ENCODE results near the gene GPSM1.

The GPSM1 gene

GRCh38 chr9:136300866-136301265 lies 26.5 kb upstream of the GPSM1 start:
- no peaks in the 10 kb centered on the region for H3K27me3 ChIP-seq (ENCODE audit: insufficient read depth, low read length)

GRCh38 chr9:136302527-136302926 lies 24.8 kb upstream of the GPSM1 start:
- no peak overlapping the region for H3K4me3 ChIP-seq (ENCODE audit: low read length)

More at GRCh38 chr9:136300866-136301265, 26.5 kb upstream of the GPSM1 start:
- Histone ChIP-seq H3K9me3 (ENCODE audit: insufficient read depth, low read depth, low read length) (no peaks in the 10 kb centered on the region), H3K4me1 (ENCODE audit: insufficient read depth, low read length) (no peaks in the 10 kb centered on the region), H3K27ac (ENCODE audit: low read length) (no peak overlapping the region), H3K36me3 (ENCODE audit: insufficient read depth, low read depth, low read length) (no peaks in the 10 kb centered on the region), H3K9ac (ENCODE audit: low read depth, low read length) (no peak overlapping the region), H3K4me3 (ENCODE audit: low read length) (no peak overlapping the region)

GRCh38 chr9:136303066-136303824 lies 24.1 kb upstream of the GPSM1 start:
- no peaks in the 10 kb centered on the region for H3K36me3 ChIP-seq (ENCODE audit: insufficient read depth, low read depth, low read length)
- H3K27ac ChIP-seq (ENCODE audit: low read length), result no peak overlapping the region
- H3K4me1 ChIP-seq (ENCODE audit: insufficient read depth, low read length), result no peaks in the 10 kb centered on the region
- H3K9ac ChIP-seq (ENCODE audit: low read depth, low read length), result no peak overlapping the region
- no peaks in the 10 kb centered on the region for H3K27me3 ChIP-seq (ENCODE audit: insufficient read depth, low read length)
- H3K9me3 ChIP-seq (ENCODE audit: insufficient read depth, low read depth, low read length), result no peaks in the 10 kb centered on the region
- no peak overlapping the region for H3K4me3 ChIP-seq (ENCODE audit: low read length)

More at GRCh38 chr9:136302527-136302926, 24.8 kb upstream of the GPSM1 start:
- Histone ChIP-seq H3K4me1 (ENCODE audit: insufficient read depth, low read length) (no peaks in the 10 kb centered on the region), H3K27ac (ENCODE audit: low read length) (no peak overlapping the region), H3K36me3 (ENCODE audit: insufficient read depth, low read depth, low read length) (no peaks in the 10 kb centered on the region), H3K9ac (ENCODE audit: low read depth, low read length) (no peak overlapping the region), H3K9me3 (ENCODE audit: insufficient read depth, low read depth, low read length) (no peaks in the 10 kb centered on the region), H3K27me3 (ENCODE audit: insufficient read depth, low read length) (no peaks in the 10 kb centered on the region)

- no peaks in the 10 kb centered on the region for H3K27me3 ChIP-seq (ENCODE audit: insufficient read depth, low read length)
- no peak within 1 kb of the TSS for H3K9ac ChIP-seq (ENCODE audit: low read depth, low read length)
These were observed 23.4 kb upstream of the GPSM1 start, which contains the start of gene CCDC187 for GRCh38 chr9:136303825-136304416. CCDC187 (minus strand) TSS chr9:136304094; CDS start chr9:136303830, 264 bp downstream.

GRCh38 chr9:136304456-136304855 lies 22.9 kb upstream of the GPSM1 start:
- Histone ChIP-seq H3K4me1 (ENCODE audit: insufficient read depth, low read length) (no peaks in the 10 kb centered on the region), H3K36me3 (ENCODE audit: insufficient read depth, low read depth, low read length) (no peaks in the 10 kb centered on the region), H3K9me3 (ENCODE audit: insufficient read depth, low read depth, low read length) (no peaks in the 10 kb centered on the region), H3K27ac (ENCODE audit: low read length) (no peak overlapping the region), H3K27me3 (ENCODE audit: insufficient read depth, low read length) (no peaks in the 10 kb centered on the region), H3K9ac (ENCODE audit: low read depth, low read length) (no peak overlapping the region), H3K4me3 (ENCODE audit: low read length) (no peak overlapping the region)

More at GRCh38 chr9:136303825-136304416, 23.4 kb upstream of the GPSM1 start, which contains the start of gene CCDC187:
- Histone ChIP-seq H3K27ac (ENCODE audit: low read length) (no peak within 1 kb of the TSS), H3K4me1 (ENCODE audit: insufficient read depth, low read length) (no peaks in the 10 kb centered on the region), H3K4me3 (ENCODE audit: low read length) (no peak within 1 kb of the TSS), H3K9me3 (ENCODE audit: insufficient read depth, low read depth, low read length) (no peaks in the 10 kb centered on the region), H3K36me3 (ENCODE audit: insufficient read depth, low read depth, low read length) (no peaks in the 10 kb centered on the region)

- Histone ChIP-seq H3K9me3 (ENCODE audit: insufficient read depth, low read depth, low read length) (no peaks in the 10 kb centered on the region), H3K27ac (ENCODE audit: low read length) (no peak overlapping the region), H3K36me3 (ENCODE audit: insufficient read depth, low read depth, low read length) (no peaks in the 10 kb centered on the region), H3K9ac (ENCODE audit: low read depth, low read length) (no peak overlapping the region), H3K4me1 (ENCODE audit: insufficient read depth, low read length) (no peaks in the 10 kb centered on the region), H3K27me3 (ENCODE audit: insufficient read depth, low read length) (no peaks in the 10 kb centered on the region), H3K4me3 (ENCODE audit: low read length) (no peak overlapping the region)
These were observed 22.4 kb upstream of the GPSM1 start for GRCh38 chr9:136304981-136305380.

GRCh38 chr9:136305804-136306203 lies 21.5 kb upstream of the GPSM1 start:
- Histone ChIP-seq H3K27ac (ENCODE audit: low read length) (no peak overlapping the region), H3K4me3 (ENCODE audit: low read length) (no peak overlapping the region), H3K9ac (ENCODE audit: low read depth, low read length) (no peak overlapping the region), H3K4me1 (ENCODE audit: insufficient read depth, low read length) (no peaks in the 10 kb centered on the region), H3K27me3 (ENCODE audit: insufficient read depth, low read length) (no peaks in the 10 kb centered on the region), H3K36me3 (ENCODE audit: insufficient read depth, low read depth, low read length) (no peaks in the 10 kb centered on the region), H3K9me3 (ENCODE audit: insufficient read depth, low read depth, low read length) (no peaks in the 10 kb centered on the region)

GRCh38 chr9:136306211-136307208 lies 20.8 kb upstream of the GPSM1 start:
- no peaks in the 10 kb centered on the region for H3K27me3 ChIP-seq (ENCODE audit: insufficient read depth, low read length)
- H3K4me1 ChIP-seq (ENCODE audit: insufficient read depth, low read length), result no peaks in the 10 kb centered on the region
- no peaks in the 10 kb centered on the region for H3K9me3 ChIP-seq (ENCODE audit: insufficient read depth, low read depth, low read length)
- no peak overlapping the region for H3K9ac ChIP-seq (ENCODE audit: low read depth, low read length)
- H3K4me3 ChIP-seq (ENCODE audit: low read length), result no peak overlapping the region
- no peaks in the 10 kb centered on the region for H3K36me3 ChIP-seq (ENCODE audit: insufficient read depth, low read depth, low read length)
- no peak overlapping the region for H3K27ac ChIP-seq (ENCODE audit: low read length)

GRCh38 chr9:136307215-136307750 lies 20.1 kb upstream of the GPSM1 start:
- no peak overlapping the region for H3K4me3 ChIP-seq (ENCODE audit: low read length)
- H3K27ac ChIP-seq (ENCODE audit: low read length), result no peak overlapping the region
- H3K9me3 ChIP-seq (ENCODE audit: insufficient read depth, low read depth, low read length), result no peaks in the 10 kb centered on the region
- H3K4me1 ChIP-seq (ENCODE audit: insufficient read depth, low read length), result no peaks in the 10 kb centered on the region
- no peaks in the 10 kb centered on the region for H3K36me3 ChIP-seq (ENCODE audit: insufficient read depth, low read depth, low read length)
- no peak overlapping the region for H3K9ac ChIP-seq (ENCODE audit: low read depth, low read length)
- H3K27me3 ChIP-seq (ENCODE audit: insufficient read depth, low read length), result no peaks in the 10 kb centered on the region

- Histone ChIP-seq H3K36me3 (ENCODE audit: insufficient read depth, low read depth, low read length) (no peaks in the 10 kb centered on the region), H3K4me3 (ENCODE audit: low read length) (no peak overlapping the region), H3K27ac (ENCODE audit: low read length) (no peak overlapping the region), H3K9me3 (ENCODE audit: insufficient read depth, low read depth, low read length) (no peaks in the 10 kb centered on the region), H3K4me1 (ENCODE audit: insufficient read depth, low read length) (no peaks in the 10 kb centered on the region), H3K27me3 (ENCODE audit: insufficient read depth, low read length) (no peaks in the 10 kb centered on the region), H3K9ac (ENCODE audit: low read depth, low read length) (no peak overlapping the region)
These were observed 19.2 kb upstream of the GPSM1 start for GRCh38 chr9:136308006-136308701.

GRCh38 chr9:136308702-136309053 lies 18.7 kb upstream of the GPSM1 start:
- Histone ChIP-seq H3K9me3 (ENCODE audit: insufficient read depth, low read depth, low read length) (no peaks in the 10 kb centered on the region), H3K9ac (ENCODE audit: low read depth, low read length) (no peak overlapping the region), H3K4me1 (ENCODE audit: insufficient read depth, low read length) (no peaks in the 10 kb centered on the region), H3K27ac (ENCODE audit: low read length) (no peak overlapping the region), H3K36me3 (ENCODE audit: insufficient read depth, low read depth, low read length) (no peaks in the 10 kb centered on the region), H3K27me3 (ENCODE audit: insufficient read depth, low read length) (no peaks in the 10 kb centered on the region), H3K4me3 (ENCODE audit: low read length) (no peak overlapping the region)

Measured in iPS-20b (cell line).